H1 (cell line): Measurements from ENCODE around the gene HDHD2. TPM values are rescaled to one million over a fixed set of nuclear protein-coding genes. Genes with fewer than 3 reads are reported as not detected.

ENCODE experiments used
- CTCF ChIA-PET: fragments of 300-600 bp; sonication (Branson Sonifier 250); formaldehyde crosslinking; loops from one replicate; lab custom pipeline; 2021; ENCODE audit not compliant: partially characterized antibody; lab: Charles Lee
- POLR2A ChIA-PET: fragments of 300-600 bp; sonication (Branson Sonifier 250); formaldehyde crosslinking; loops from one replicate; lab custom pipeline; 2021; ENCODE audit warnings: inconsistent platforms; ENCODE audit not compliant: partially characterized antibody; lab: Charles Lee
- DNase-seq, 2 experiments: peaks; one replicate each; pipeline versions ENCODE4 v3.0.0 to v3.0.0-alpha.2; 2010 to 2022; ENCODE audit warnings: low spot score in 2 of 2, low read depth in 1 of 2, mixed read lengths in 1 of 2
- FAIRE-seq: peaks from 2 replicates; lab custom pipeline; 2011; peaks lifted over from hg19 to GRCh38; lab: Jason Lieb, UNC
- H2AFZ ChIP-seq: 2 replicates; pipeline ENCODE4 v1.8.1; 2012; ENCODE audit warnings: low read length, inconsistent platforms
- H2AK5ac ChIP-seq: 2 replicates; pipeline ENCODE4 v1.6.1; 2013; ENCODE audit warnings: low read depth, low read length
- H2BK120ac ChIP-seq: replicated peaks from 2 replicates; pipeline ENCODE3; 2013; ENCODE audit warnings: low read depth, low read length, inconsistent platforms
- H2BK12ac ChIP-seq: 2 replicates; pipeline ENCODE4 v1.6.1; 2013; ENCODE audit warnings: low read depth, low read length
- H2BK15ac ChIP-seq: 2 replicates; pipeline ENCODE4 v1.6.1; 2013; ENCODE audit warnings: low read length
- H2BK20ac ChIP-seq: 2 replicates; pipeline ENCODE4 v1.6.1; 2013; ENCODE audit warnings: low read length
- H2BK5ac ChIP-seq: 2 replicates; pipeline ENCODE4 v1.6.1; 2013; ENCODE audit warnings: low read depth, low read length
- H3K14ac ChIP-seq: 2 replicates; pipeline ENCODE4 v1.6.1; 2013; ENCODE audit warnings: inconsistent platforms; ENCODE audit not compliant: insufficient read length
- H3K18ac ChIP-seq: 2 replicates; pipeline ENCODE4 v1.6.1; 2013; ENCODE audit warnings: low read length; ENCODE audit errors: extremely low read depth
- H3K23ac ChIP-seq: 2 replicates; pipeline ENCODE4 v1.6.1; 2013; ENCODE audit warnings: inconsistent platforms; ENCODE audit not compliant: insufficient read length
- H3K23me2 ChIP-seq: 2 replicates; pipeline ENCODE4 v1.6.1; 2013; ENCODE audit warnings: low read depth, low read length
- H3K27ac ChIP-seq: 2 replicates; pipeline ENCODE4 v1.6.1; 2011; ENCODE audit warnings: low read depth, low read length, inconsistent platforms
- H3K27me3 ChIP-seq, 4 experiments: replicated peaks in 1 of 4; 1 replicate in 1 of 4; 2 replicates in 3 of 4; pipeline versions ENCODE4 v1.6.1 to v1.8.1; 2011 to 2013; ENCODE audit warnings: low read length in 3 of 4, mild to moderate bottlenecking in 3 of 4, inconsistent platforms in 2 of 4, mixed read lengths in 2 of 4, moderate library complexity in 1 of 4; ENCODE audit not compliant: control insufficient read depth in 3 of 4, insufficient read depth in 3 of 4; ENCODE audit errors: extremely low read depth in 1 of 4
- H3K36me3 ChIP-seq, 4 experiments: 2 replicates each; pipeline versions ENCODE4 v1.6.1 to v1.8.1; 2011 to 2013; ENCODE audit warnings: mild to moderate bottlenecking in 4 of 4, low read length in 3 of 4, moderate library complexity in 2 of 4, control low read depth in 1 of 4, inconsistent platforms in 1 of 4; ENCODE audit not compliant: insufficient read depth in 4 of 4, control insufficient read depth in 2 of 4
- H3K4ac ChIP-seq: replicated peaks from 2 replicates; pipeline ENCODE3; 2013; ENCODE audit warnings: low read length, low read depth, mixed read lengths, inconsistent platforms; ENCODE audit not compliant: insufficient read length
- H3K4me1 ChIP-seq, 4 experiments: replicated peaks in 1 of 4; 1 replicate in 1 of 4; 2 replicates in 3 of 4; pipeline versions ENCODE4 v1.6.1 to v1.8.1; 2011 to 2013; ENCODE audit warnings: low read length in 3 of 4, inconsistent platforms in 2 of 4, mixed read lengths in 1 of 4; ENCODE audit not compliant: insufficient read depth in 4 of 4, control insufficient read depth in 3 of 4
- H3K4me2 ChIP-seq, 2 experiments: 2 replicates each; pipeline versions ENCODE4 v1.6.1 to v1.8.1; 2011 to 2013; ENCODE audit warnings: low read depth in 2 of 2, low read length in 2 of 2, control low read depth in 1 of 2, inconsistent platforms in 1 of 2, mild to moderate bottlenecking in 1 of 2; ENCODE audit not compliant: insufficient read depth in 1 of 2
- H3K4me3 ChIP-seq, 4 experiments: fragments of 200-600, 300-600 bp in 1 of 4; sonication (generic), shearing (Covaris generic), sonication (Bioruptor Twin) in 1 of 4; 2 replicates each; pipeline versions ENCODE4 v1.5.1 to v1.8.1; 2011 to 2016; ENCODE audit warnings: low read length in 4 of 4, low read depth in 3 of 4, control low read depth in 2 of 4, inconsistent platforms in 2 of 4, mild to moderate bottlenecking in 2 of 4, mixed read lengths in 1 of 4, moderate library complexity in 1 of 4; ENCODE audit not compliant: insufficient read depth in 2 of 4; ENCODE audit errors: extremely low read depth in 1 of 4
- H3K56ac ChIP-seq: replicated peaks from 2 replicates; pipeline ENCODE3; 2013; ENCODE audit warnings: low read depth, mild to moderate bottlenecking, mixed read lengths, low read length, inconsistent platforms; ENCODE audit not compliant: insufficient read length
- H3K79me1 ChIP-seq: 2 replicates; pipeline ENCODE4 v1.6.1; 2013; ENCODE audit warnings: low read depth, low read length, control low read depth
- H3K79me2 ChIP-seq, 2 experiments: 2 replicates each; pipeline versions ENCODE4 v1.6.1 to v1.8.1; 2012 to 2013; ENCODE audit warnings: low read length in 2 of 2, mild to moderate bottlenecking in 2 of 2, inconsistent platforms in 1 of 2; ENCODE audit not compliant: insufficient read depth in 2 of 2, control insufficient read depth in 1 of 2
- H3K9ac ChIP-seq, 4 experiments: replicated peaks in 1 of 4; 1 replicate in 1 of 4; 2 replicates in 3 of 4; pipeline versions ENCODE4 v1.6.1 to v1.8.1; 2011 to 2013; ENCODE audit warnings: low read depth in 3 of 4, low read length in 3 of 4, control low read depth in 2 of 4, mild to moderate bottlenecking in 2 of 4, moderate library complexity in 2 of 4, inconsistent platforms in 1 of 4; ENCODE audit errors: extremely low read depth in 1 of 4
- H3K9me3 ChIP-seq, 2 experiments: 2 replicates each; pipeline versions ENCODE4 v1.6.1 to v1.8.1; 2012 to 2013; ENCODE audit warnings: mild to moderate bottlenecking in 2 of 2, moderate library complexity in 2 of 2, control low read depth in 1 of 2, inconsistent platforms in 1 of 2, low read depth in 1 of 2, low read length in 1 of 2, mixed read lengths in 1 of 2; ENCODE audit not compliant: insufficient read depth in 2 of 2
- H4K20me1 ChIP-seq, 2 experiments: replicated peaks in 1 of 2; 2 replicates each; pipeline versions ENCODE3 to v1.8.1; 2011 to 2013; ENCODE audit warnings: inconsistent platforms in 2 of 2, low read length in 2 of 2, mild to moderate bottlenecking in 1 of 2; ENCODE audit not compliant: insufficient read depth in 2 of 2, control insufficient read depth in 1 of 2
- H4K5ac ChIP-seq: 2 replicates; pipeline ENCODE4 v1.6.1; 2013; ENCODE audit warnings: low read length, low read depth, mixed read lengths, inconsistent platforms; ENCODE audit not compliant: insufficient read length
- H4K8ac ChIP-seq: 2 replicates; pipeline ENCODE4 v1.8.0; 2013; ENCODE audit warnings: mild to moderate bottlenecking, moderate library complexity, low read length, inconsistent platforms; ENCODE audit not compliant: insufficient read depth; ENCODE audit errors: extremely low read depth
- H4K91ac ChIP-seq: replicated peaks from 2 replicates; pipeline ENCODE3; 2013; ENCODE audit warnings: low read length, mixed read lengths, inconsistent platforms; ENCODE audit not compliant: insufficient read length
- MAFK ChIP-seq: IDR thresholded peaks from 2 replicates; pipeline ENCODE4 v1.6.1; 2012; ENCODE audit warnings: low read depth, mild to moderate bottlenecking, improper control_type of control experiment, low read length
- WGBS, 2 experiments: shearing (Covaris generic) in 1 of 2; methylation state at CpG; one replicate each; pipeline versions ENCODE4 v1.1.6 to v1.1.7; 2013 to 2015; ENCODE audit warnings: low lambda C conversion rate in 2 of 2, mixed read lengths in 2 of 2, inconsistent platforms in 1 of 2, low coverage in 1 of 2, missing lambda C conversion rate in 1 of 2; ENCODE audit not compliant: insufficient replicate concordance in 2 of 2, insufficient coverage in 1 of 2, insufficient read length in 1 of 2; ENCODE audit errors: extremely low coverage in 1 of 2, missing lambda C conversion rate in 1 of 2; 5-methylcytosine and 5-hydroxymethylcytosine counted together
- long read RNA-seq, 2 experiments: library from RNA in 1 of 2; library from capped mRNA in 1 of 2; stranded (forward); transcript quantifications; one replicate each; pipeline ENCODE4 v2.0.0, GENCODE V29; 2021; ENCODE audit warnings: inconsistent platforms in 1 of 2
- polyA minus RNA-seq, 3 experiments: library from RNA; depleted of rRNA, polyadenylated mRNA; stranded (reverse); fragments of >200 nt; gene quantifications; 1 replicate in 2 of 3; 2 replicates in 1 of 3; pipeline ENCODE4 v1.2.3, GENCODE V29; 2011
- polyA plus RNA-seq, 7 experiments: library from polyadenylated mRNA; depleted of rRNA in 3 of 7; stranded (reverse) in 5 of 7; unstranded in 2 of 7; fragments of >200 nt in 5 of 7; fragments of 200-250 nt in 2 of 7; gene quantifications; 1 replicate in 5 of 7; 2 replicates in 1 of 7; 4 replicates in 1 of 7; pipeline versions ENCODE4 v1.2.1 to v1.2.3, GENCODE V29; 2011 to 2013; ENCODE audit warnings: missing spikeins in 2 of 7, mixed read lengths in 2 of 7
- total RNA-seq: library from RNA; stranded (reverse); fragmentation: NEBNext Ultra II Directional; extraction: Animal tissue kit (Norgen Biotek cat#: 25700); gene quantifications from 2 replicates; pipeline ENCODE4 v1.2.1, GENCODE V29; 2021

Gene HDHD2, protein sequence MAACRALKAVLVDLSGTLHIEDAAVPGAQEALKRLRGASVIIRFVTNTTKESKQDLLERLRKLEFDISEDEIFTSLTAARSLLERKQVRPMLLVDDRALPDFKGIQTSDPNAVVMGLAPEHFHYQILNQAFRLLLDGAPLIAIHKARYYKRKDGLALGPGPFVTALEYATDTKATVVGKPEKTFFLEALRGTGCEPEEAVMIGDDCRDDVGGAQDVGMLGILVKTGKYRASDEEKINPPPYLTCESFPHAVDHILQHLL
- total RNA-seq (42.7 and 44.8 TPM in 2 replicates), polyA plus RNA-seq (2011; rRNA removed) (11.1 and 16.7 TPM in 2 replicates), polyA minus RNA-seq (2011; rRNA and poly(A)+ RNA removed) (23.0 and 34.7 TPM in 2 replicates)
- 15.6 TPM for polyA plus RNA-seq (2011; cell fraction: cytosol; rRNA removed)
- polyA plus RNA-seq (2011; cell fraction: nucleus; rRNA removed): 9.4 TPM
- 42.1 to 56.7 TPM (median 49.8 TPM) in 4 replicates for polyA plus RNA-seq (2012, experiment 1 of 2)
- 4.1 TPM for polyA plus RNA-seq (2012, experiment 2 of 2)
- polyA plus RNA-seq (2013, experiment 1 of 2): 20.3 TPM
- polyA plus RNA-seq (2013, experiment 2 of 2): 21.6 TPM
- polyA minus RNA-seq (2011; cell fraction: cytosol; rRNA and poly(A)+ RNA removed): 53.6 TPM
- polyA minus RNA-seq (2011; cell fraction: nucleus; rRNA and poly(A)+ RNA removed): 37.2 TPM
- long read RNA-seq, experiment 1, transcript HDHD2-201 (7 exons, 2,212 nt): major isoform, 12 of 29 reads
- long read RNA-seq, experiment 1, transcript HDHD2-206 (1 exons, 3,229 nt): minor isoform, 6 of 29 reads
- long read RNA-seq, experiment 1, partial matches to known transcripts: 3 of 29 reads
- long read RNA-seq, experiment 1, other reads (novel, unspliced or antisense): 5 of 29 reads
- long read RNA-seq, experiment 2, transcript HDHD2-206 (1 exons, 3,229 nt): major isoform, 54 of 143 reads
- long read RNA-seq, experiment 2, transcript HDHD2-205 (7 exons, 2,224 nt): minor isoform, 14 of 143 reads
- long read RNA-seq, experiment 2, transcript HDHD2-201 (7 exons, 2,212 nt): minor isoform, 53 of 143 reads
- long read RNA-seq, experiment 2, partial matches to known transcripts: 2 of 143 reads
- long read RNA-seq, experiment 2, other reads (novel, unspliced or antisense): 18 of 143 reads

DNA sequence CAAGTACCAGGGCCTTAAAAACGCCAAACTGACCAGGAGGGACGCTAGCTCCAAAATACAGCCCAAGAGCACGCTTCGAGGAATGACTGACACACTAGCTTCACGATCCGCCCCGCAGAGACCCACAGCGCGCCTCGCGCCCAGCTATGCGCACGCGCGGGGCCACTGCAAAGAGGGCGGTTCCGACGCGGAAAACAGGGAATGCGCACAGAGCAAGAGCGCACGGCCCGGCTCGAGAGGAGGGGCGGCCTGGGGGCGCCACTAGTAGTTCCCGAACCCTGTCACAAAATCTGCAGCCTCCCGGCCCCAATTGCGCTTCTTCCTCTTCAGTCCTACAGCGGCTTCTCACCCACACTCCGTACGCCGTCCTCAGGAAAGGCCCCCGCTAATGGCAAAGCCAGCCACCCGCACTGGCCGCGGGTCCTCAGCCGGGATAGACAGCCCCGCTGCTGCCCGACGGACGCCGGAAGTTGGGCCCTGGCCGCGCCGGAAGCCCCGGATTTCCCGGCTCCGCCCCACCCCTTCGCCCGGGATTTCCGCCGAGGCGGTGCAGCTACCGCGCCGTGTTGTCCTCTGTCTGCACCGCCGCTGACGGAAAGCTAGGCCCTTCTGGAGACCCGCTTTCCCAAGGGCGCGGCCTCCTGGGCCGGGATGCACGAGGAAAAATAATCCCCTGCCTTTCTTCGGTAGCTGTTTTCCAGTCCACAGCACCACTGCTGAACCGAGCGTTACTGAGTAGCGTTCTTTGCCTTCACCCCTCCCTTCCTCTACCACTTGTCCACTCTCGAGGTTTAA is at the start of gene HDHD2:
Gene HDHD2, minus strand, starts transcription at position 472 of the 795 bp plus-strand sequence. CDS start 14,061 bp downstream, outside the sequence.
- DNase-seq (peak; percentile 21 to 93), FAIRE-seq (no peak)
- peaks cover 7 to 45% of the 10 kb centered on the region in 2 experiments; a peak in 3 of 4 replicates for H3K79me2 ChIP-seq
- POLR2A ChIA-PET: interaction anchor here (0.6 to 2.8 kb wide), 14 partner anchors 7 to 112 kb away, joined by 3 to 10 read pairs (median 3); no protein-coding TSS in a partner anchor
- 1% methylated on average over 63 of the region's 70 CpGs; no CpG with 5 or more reads in 1 of the 2 experiments for WGBS, 2 experiments
- no peak within 1 kb of the TSS for H2BK120ac ChIP-seq
- H3K14ac ChIP-seq: peak within 1 kb of the TSS; percentile 37
- H3K4me2 ChIP-seq: peak within 1 kb of the TSS; percentile 97
- H3K18ac ChIP-seq: peak within 1 kb of the TSS; percentile 97
- H3K27me3 ChIP-seq: no peaks in the 10 kb centered on the region
- peak within 1 kb of the TSS; percentile 84 for H2BK5ac ChIP-seq
- peak within 1 kb of the TSS; percentile 94 for H3K56ac ChIP-seq
- no peak within 1 kb of the TSS for H2AK5ac ChIP-seq
- H3K79me1 ChIP-seq: peaks cover 2% of the 10 kb centered on the region; the same call in 1 of the 2 replicates
- peak within 1 kb of the TSS; percentile 76 for H3K27ac ChIP-seq
- no peak within 1 kb of the TSS for H2BK20ac ChIP-seq
- H4K20me1 ChIP-seq: peaks cover 0 to 6% of the 10 kb centered on the region in 2 experiments
- H2BK15ac ChIP-seq: no peak within 1 kb of the TSS
- H3K36me3 ChIP-seq: peaks cover 0 to 14% (median 4%) of the 10 kb centered on the region in 4 experiments; a peak in 3 of 8 replicates
- no peak within 1 kb of the TSS for H3K23ac ChIP-seq
- peak within 1 kb of the TSS; percentile 62 to 98 (median 80) for H3K9ac ChIP-seq
- no peaks in the 10 kb centered on the region for H3K9me3 ChIP-seq
- peak within 1 kb of the TSS; percentile 96 for H4K8ac ChIP-seq
- H3K4me1 ChIP-seq: peaks cover 0 to 2% (median 1%) of the 10 kb centered on the region in 4 experiments; a peak in 4 of 7 replicates
- H2BK12ac ChIP-seq: peak within 1 kb of the TSS; percentile 71; the same call in 1 of the 2 replicates
- H3K4me3 ChIP-seq: peak within 1 kb of the TSS; percentile 70 to 91 (median 86)
- peaks cover 12% of the 10 kb centered on the region for H3K23me2 ChIP-seq
- peak within 1 kb of the TSS; percentile 91 for H4K5ac ChIP-seq
- peak within 1 kb of the TSS; percentile 90 for H3K4ac ChIP-seq
- H4K91ac ChIP-seq: peak within 1 kb of the TSS; percentile 90
- CTCF ChIA-PET: interaction anchor here (0.6 to 1.9 kb wide), 9 partner anchors 36 to 506 kb away, joined by 3 to 10 read pairs (median 4); no protein-coding TSS in a partner anchor
- H2AFZ ChIP-seq: peak within 1 kb of the TSS; percentile 93
- no peak for TF ChIP-seq MAFK
